CD4-positive, alpha-beta T cell (primary cell): ENCODE data around the gene ETV3L. TPM values are rescaled to one million over a fixed set of nuclear protein-coding genes. Genes with fewer than 3 reads are reported as not detected.

ENCODE experiments used
- ATAC-seq: fragments of 200-7000 bp; cut with Tn5 transposase; one replicate; pipeline ENCODE4 v1.10.0; 2022; ENCODE audit warnings: mild to moderate bottlenecking; ENCODE audit not compliant: poor library complexity
- CTCF ChIA-PET: fragments of 350-600 bp; sonication (Branson Sonifier 250); formaldehyde crosslinking; loops from one replicate; lab custom pipeline; 2021; ENCODE audit warnings: antibody characterized with exemption, inconsistent platforms; lab: Charles Lee
- POLR2A ChIA-PET: fragments of 350-600 bp; sonication (Branson Sonifier 250); formaldehyde crosslinking; loops from one replicate; lab custom pipeline; 2021; ENCODE audit warnings: antibody characterized with exemption, inconsistent platforms; lab: Charles Lee
- DNase-seq, 14 experiments: peaks; one replicate each; pipeline ENCODE4 v3.0.0-alpha.2; 2013 to 2020; ENCODE audit warnings: mixed read lengths in 2 of 14
- H3K27ac ChIP-seq, 2 donors: one replicate each; pipeline versions ENCODE4 v1.5.1 to v1.7.0; 2013; ENCODE audit warnings: low read length in 2 of 2, low read depth in 1 of 2, mild to moderate bottlenecking in 1 of 2
- H3K27me3 ChIP-seq, 2 experiments: 1 replicate in 1 of 2; 2 replicates in 1 of 2; pipeline versions ENCODE4 v1.6.1 to v1.7.0; 2013; ENCODE audit warnings: low read length in 2 of 2, control low read depth in 1 of 2, mild to moderate bottlenecking in 1 of 2, moderate library complexity in 1 of 2; ENCODE audit not compliant: insufficient read depth in 2 of 2, control insufficient read depth in 1 of 2
- H3K36me3 ChIP-seq: one replicate; pipeline ENCODE4 v1.6.1; 2013; ENCODE audit warnings: low read length, control low read depth; ENCODE audit not compliant: insufficient read depth
- H3K4me1 ChIP-seq: one replicate; pipeline ENCODE4 v1.6.1; 2013; ENCODE audit warnings: low read length, control low read depth; ENCODE audit not compliant: insufficient read depth
- H3K4me3 ChIP-seq: one replicate; pipeline ENCODE4 v1.5.1; 2013; ENCODE audit warnings: mild to moderate bottlenecking, low read length, moderate library complexity
- H3K9me3 ChIP-seq, 2 experiments: 1 replicate in 1 of 2; 2 replicates in 1 of 2; pipeline versions ENCODE4 v1.6.1 to v1.7.0; 2013; ENCODE audit warnings: low read length in 2 of 2, mild to moderate bottlenecking in 2 of 2, control low read depth in 1 of 2, moderate library complexity in 1 of 2; ENCODE audit not compliant: control insufficient read depth in 1 of 2, insufficient read depth in 1 of 2
- H3K27ac Mint-ChIP-seq: one replicate; pipeline ENCODE4 v1.8.0; 2020; ENCODE audit warnings: mixed read lengths
- H3K27me3 Mint-ChIP-seq: one replicate; pipeline ENCODE4 v1.8.0; 2021; ENCODE audit warnings: mixed read lengths
- H3K36me3 Mint-ChIP-seq: one replicate; pipeline ENCODE4 v1.8.0; 2021; ENCODE audit warnings: low read depth, mixed read lengths
- H3K4me1 Mint-ChIP-seq: one replicate; pipeline ENCODE4 v1.8.0; 2021; ENCODE audit warnings: low read depth, mixed read lengths
- H3K4me3 Mint-ChIP-seq: one replicate; pipeline ENCODE4 v1.8.0; 2020; ENCODE audit warnings: mild to moderate bottlenecking, mixed read lengths
- H3K9me3 Mint-ChIP-seq: one replicate; pipeline ENCODE4 v1.8.0; 2020; ENCODE audit warnings: mixed read lengths
- CTCF ChIP-seq: fragments of 200-600 bp; IDR thresholded peaks from one replicate; pipeline ENCODE4 v1.8.0; 2022; ENCODE audit warnings: antibody characterized with exemption, mild to moderate bottlenecking
- intact Hi-C, 2 experiments: fragments of 100-400 bp; cut with DNase I in 1 of 2; cut with micrococcal nuclease in 1 of 2; formaldehyde crosslinking; loops; one replicate each; pipeline versions ENCODE4 v1.15.1 to v1.9.0; 2023 to 2025; cut with DNase I, micrococcal nuclease
- total RNA-seq, 174 experiments: library from RNA in 2 of 174; stranded (reverse) in 2 of 174; gene quantifications; one replicate each; pipeline ENCODE4 v1.2.3 and lab custom pipeline; 2021 to 2026

ETV3L gene
- total RNA-seq, 2 experiments from 2014 or later: not detected

GRCh38 chr1:157042846-157043245, 56.8 kb downstream of the ETV3L start:
- CTCF ChIA-PET: no interaction called here

More at GRCh38 chr1:157042846-157043245, 56.8 kb downstream of the ETV3L start:
- Histone ChIP-seq H3K9me3 (no peaks in the 10 kb centered on the region), H3K4me3 (no peak overlapping the region), H3K27me3 (peaks cover 30 to 71% of the 10 kb centered on the region in 2 experiments), H3K4me1 (peaks cover 13% of the 10 kb centered on the region), H3K27ac (no peak overlapping the region), H3K36me3 (no peaks in the 10 kb centered on the region)
- Mint-ChIP-seq H3K36me3 (peaks cover 4% of the 10 kb centered on the region), H3K4me3 (no peak overlapping the region), H3K27ac (no peak overlapping the region), H3K9me3 (no peaks in the 10 kb centered on the region), H3K27me3 (peaks cover 85% of the 10 kb centered on the region), H3K4me1 (peaks cover 16% of the 10 kb centered on the region)
- no peak for DNase-seq
- ATAC-seq: no peak
- intact Hi-C loops: no loop called here
- POLR2A ChIA-PET: no interaction called here
- no peak for TF ChIP-seq CTCF

Other genes with a start within 250 kb of the ETV3L start
- gene INSRR, start 240.7 kb downstream of the ETV3L start, total RNA-seq: not detected
- gene NTRK1, start 238.9 kb downstream of the ETV3L start, total RNA-seq: under 1 TPM; 0.42 to 0.52 TPM
- gene PEAR1, start 206.1 kb downstream of the ETV3L start, total RNA-seq: under 1 TPM; 0.20 to 0.41 TPM
- not detected for gene LRRC71, start 179.2 kb downstream of the ETV3L start, total RNA-seq
- 10 to 100 TPM; 13.7 to 13.9 TPM for gene ARHGEF11, start 54.1 kb downstream of the ETV3L start, total RNA-seq
- 100 to 1,000 TPM; 115 to 117 TPM for gene ETV3, start 38.6 kb upstream of the ETV3L start, total RNA-seq